NT2/D1 (cell line): Measurements from ENCODE around the gene UBQLNL.

ENCODE experiments used
- YY1 ChIP-seq: IDR thresholded peaks from 2 replicates; pipeline ENCODE4 v1.6.1; 2011; ENCODE audit not compliant: insufficient read length, insufficient read depth
- ZNF274 ChIP-seq: IDR thresholded peaks from 2 replicates; pipeline ENCODE4 v1.6.1; 2011; ENCODE audit warnings: mild to moderate bottlenecking, low read depth, low read length

GRCh38 chr11:5489576-5490357 lies 26.7 kb downstream of the UBQLNL start:
- TF ChIP-seq YY1 = no peak
- TF ChIP-seq ZNF274 = no peak
